NCI-H460 (cell line): ENCODE measurements around the gene VSTM2L. TPM values are rescaled to one million over a fixed set of nuclear protein-coding genes. Genes with fewer than 3 reads are reported as not detected.
"Not testable (repeated sequence)": the region's sequence is repeated elsewhere in the genome, so short reads cannot be mapped to it uniquely, and the experiment has no call there.

ENCODE experiments used
- DNase-seq: peaks from one replicate; pipeline ENCODE4 v3.0.0-alpha.2; 2016; ENCODE audit warnings: low read depth; ENCODE audit errors: extremely low read depth
- total RNA-seq: library from RNA; depleted of rRNA; stranded (reverse); fragments of >200 nt; shearing (Covaris generic); gene quantifications from 2 replicates; pipeline ENCODE4 v1.2.3, GENCODE V29; 2014

VSTM2L gene
- total RNA-seq, 1 experiment from 2014 or later: not detected

DNA sequence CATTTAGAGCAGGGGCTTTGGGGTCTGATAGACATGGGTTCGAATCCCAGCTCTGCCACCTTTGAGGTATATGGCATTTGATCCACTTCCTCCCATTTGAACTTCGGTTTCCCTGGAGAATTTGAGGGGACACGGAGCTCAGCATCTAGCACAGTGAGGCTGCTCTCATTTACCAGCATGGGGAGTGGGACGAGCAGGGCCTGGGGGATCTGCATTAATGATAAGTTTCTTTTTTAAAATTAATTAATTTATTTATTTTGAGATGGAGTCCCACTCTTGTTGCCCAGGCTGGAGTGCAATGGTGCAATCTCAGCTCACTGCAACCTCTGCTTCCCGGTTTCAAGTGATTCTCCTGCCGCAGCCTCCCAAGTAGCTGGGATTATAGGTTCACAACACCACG lies 52.6 kb downstream of the VSTM2L start:
- no peak for DNase-seq

DNA sequence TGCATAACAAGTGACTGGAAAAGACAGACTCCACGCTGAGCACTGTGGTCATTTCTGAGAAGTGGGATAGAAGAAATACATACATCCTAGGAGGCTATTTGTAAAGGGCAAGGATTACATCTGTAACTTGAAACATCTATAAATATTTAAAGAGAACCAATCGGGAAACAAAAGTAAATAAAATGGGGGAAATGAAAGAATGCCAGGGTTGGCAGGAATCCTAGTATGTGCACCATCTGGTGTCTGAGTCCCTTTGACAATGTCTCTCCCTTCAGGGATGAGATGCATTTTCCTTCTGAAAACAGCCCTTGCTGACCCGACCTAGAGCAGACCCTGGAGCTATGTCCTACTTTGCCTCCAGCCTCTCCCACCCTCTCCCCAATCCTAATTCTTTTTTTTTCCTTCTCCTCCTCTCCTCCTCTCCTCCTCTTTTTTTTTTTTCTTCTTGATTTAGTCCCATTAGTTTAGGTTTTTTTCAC lies 53.2 kb downstream of the VSTM2L start:
- no peak for DNase-seq

DNA sequence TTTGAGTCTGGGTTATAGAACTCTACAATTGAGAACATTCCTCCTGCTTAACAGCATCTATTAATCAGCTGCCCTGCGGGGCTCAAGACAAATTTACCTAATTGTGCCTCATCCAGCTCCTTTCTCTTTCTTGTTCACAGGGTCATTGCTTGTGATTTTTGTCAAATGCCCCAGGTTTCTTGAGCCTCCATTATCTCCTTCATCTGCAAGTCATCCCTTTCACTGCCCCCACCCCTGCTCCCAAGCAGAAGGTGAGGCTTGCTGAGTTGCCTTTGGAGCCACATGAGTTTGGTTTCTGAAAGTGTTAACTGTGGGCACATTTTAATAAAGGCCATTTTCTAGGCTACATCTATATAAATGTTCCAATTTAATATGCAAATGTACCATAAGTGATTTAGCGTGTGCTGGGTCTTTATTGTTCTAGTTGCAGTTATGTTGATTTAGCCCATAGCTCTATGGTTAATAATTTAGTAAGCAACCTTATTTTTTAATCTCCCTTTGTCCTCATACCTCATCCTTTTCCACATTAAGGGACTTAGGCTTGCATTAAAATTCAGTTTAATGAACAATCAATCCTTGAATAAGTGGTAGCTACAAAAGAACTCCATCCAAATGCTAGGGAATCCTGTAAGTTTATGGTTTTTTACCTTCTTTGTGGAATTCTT lies 56.1 kb downstream of the VSTM2L start:
- no peak for DNase-seq

DNA sequence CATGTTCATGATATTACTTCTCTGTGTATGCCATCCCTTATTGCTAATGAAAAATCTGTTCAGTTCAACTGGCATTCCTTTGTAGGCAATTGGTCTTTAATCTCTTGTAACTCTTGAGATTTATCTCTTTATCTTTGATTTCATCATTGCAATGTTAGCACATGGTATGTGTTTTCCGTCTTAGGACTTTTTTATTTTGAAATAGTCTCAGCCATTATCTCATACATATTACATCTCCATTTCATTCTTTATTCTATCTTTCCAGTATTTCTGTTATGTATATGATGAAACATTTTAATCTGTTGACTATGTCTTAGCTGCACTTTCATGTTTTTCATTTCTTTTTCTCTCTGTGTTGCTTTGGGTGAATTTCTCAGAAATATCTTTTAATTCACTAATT lies 58.1 kb downstream of the VSTM2L start:
- DNase-seq: no peak

DNA sequence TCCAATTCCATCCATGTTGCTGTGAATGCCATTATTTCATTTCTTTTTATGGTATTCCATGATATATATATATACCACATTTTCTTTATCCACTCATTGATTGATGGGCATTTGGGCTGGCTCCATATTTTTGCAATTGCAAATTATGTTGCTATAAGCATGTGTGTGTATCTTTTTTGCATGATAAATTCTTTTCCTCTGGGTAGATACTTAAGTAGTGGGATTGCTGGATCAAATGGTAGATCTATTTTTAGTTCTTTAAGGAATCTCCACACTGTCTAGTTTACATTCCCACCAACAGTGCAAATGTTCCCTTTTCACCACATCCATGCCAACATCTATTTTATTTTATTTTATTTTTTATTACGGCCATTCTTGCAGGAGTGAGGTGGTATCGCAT lies 60.6 kb downstream of the VSTM2L start:
- DNase-seq: not testable (repeated sequence)

DNA sequence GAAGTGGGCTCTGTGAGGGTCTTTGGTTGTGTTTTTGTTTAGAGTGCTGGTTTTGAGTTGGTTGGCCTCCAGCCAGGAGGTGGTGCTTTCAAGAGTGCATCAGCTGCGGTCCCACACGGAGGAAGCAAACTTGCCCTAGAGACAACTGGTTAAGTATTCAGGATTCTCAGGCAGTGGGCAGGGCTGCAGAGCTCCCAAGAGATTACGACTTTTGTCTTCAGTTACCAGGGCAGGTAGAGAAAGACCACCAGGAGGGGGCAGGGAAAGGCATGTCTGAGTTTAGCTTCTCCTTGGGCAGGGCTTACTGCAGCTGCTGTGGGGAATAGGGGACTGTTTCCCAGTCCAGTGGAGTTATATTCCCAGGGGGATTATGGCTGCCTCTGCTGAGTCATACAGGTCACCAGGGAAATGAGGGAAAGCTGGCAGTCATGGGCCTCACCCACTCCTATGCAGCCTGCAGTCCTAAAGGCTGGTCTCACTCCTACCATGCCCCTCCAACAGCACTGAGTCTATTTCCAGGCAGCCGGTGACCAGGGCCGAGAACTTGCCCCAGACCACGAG lies 66.0 kb downstream of the VSTM2L start:
- peak; percentile 15 for DNase-seq

DNA sequence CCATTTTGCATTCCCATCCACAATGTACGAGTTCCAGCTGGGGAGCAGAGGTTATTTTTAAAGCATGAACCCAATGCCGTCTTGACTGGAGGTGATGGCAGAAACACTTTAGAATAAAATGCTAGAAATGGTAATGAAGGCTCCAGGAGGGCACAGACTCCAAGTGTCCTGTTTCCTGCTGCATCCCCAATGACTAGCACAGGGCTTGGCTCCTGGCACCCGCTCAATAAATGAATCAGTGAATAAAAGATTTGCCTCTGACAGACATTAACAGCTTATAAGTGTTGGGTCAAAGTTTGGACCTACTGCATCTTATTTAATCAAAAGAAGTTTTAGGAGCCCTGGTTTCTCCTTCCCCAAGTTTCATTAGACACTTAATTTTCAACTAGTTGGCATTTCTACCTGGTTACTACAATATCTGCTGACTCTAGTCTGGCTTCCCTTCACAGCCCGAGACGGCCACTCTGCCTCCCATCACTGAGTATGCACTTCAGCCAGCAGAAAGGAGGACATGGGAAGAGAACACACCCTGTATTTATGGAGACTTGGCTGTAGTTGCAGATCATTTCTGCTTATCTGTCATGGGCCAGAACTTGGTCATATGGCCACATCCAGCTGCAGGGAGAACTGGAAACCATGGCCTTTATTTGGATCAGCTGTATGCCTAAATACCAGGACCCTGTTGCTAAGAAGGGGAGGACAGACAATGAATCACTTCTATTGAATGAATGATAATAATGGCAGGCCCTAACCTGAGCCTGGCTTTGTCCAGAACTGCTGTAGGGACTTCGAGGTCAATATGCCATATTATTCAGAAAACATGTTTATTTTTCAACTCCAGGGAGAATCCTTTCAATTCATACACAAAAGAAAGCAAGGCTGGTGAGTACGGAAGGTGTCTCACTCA lies 67.3 kb downstream of the VSTM2L start:
- DNase-seq: no peak

DNA sequence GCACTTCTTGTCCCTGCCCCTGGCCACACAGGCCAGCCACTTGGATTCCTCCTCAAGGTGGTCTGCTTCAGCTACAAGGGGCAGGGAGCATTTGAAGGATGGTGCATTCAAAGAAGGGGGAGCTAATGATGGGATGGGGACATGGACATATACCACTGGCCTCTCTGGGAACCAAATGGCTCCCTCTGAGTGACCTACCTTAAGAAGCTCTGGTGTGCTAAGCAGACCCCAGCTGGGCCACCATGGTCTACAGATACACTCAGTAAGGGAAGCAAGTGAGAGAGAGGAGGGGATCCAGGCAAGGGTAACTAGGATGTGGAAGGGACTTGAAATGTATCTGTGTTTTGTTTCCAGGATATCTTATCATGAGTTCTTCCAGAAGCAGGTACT lies 67.9 kb downstream of the VSTM2L start:
- no peak for DNase-seq

DNA sequence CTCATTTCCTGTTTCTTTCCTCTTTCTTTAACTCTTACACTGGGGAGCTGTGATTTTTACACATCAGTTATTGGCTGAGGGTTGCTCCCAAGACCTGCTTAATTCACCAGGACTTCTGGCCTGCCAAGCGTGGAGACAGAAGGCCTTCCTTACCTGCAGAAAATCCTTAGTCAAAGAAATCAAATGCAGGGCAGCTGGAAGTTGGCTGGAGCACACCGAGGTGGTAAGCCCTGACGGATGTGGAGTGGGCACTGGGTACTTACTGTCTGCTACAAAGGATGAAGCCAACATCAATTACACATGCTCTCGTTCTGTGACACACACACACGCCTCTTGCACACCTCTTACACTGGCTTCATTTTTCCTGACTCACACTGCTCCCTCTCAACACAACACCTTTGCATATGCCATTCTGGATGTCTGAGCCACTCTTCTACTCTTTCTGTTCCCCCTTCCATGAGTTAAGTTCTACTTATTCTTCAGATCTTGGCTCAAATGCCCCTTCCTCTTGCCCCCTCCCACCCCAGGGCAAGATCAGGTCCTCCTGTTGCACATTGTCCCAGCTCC lies 68.7 kb downstream of the VSTM2L start:
- DNase-seq: no peak

DNA sequence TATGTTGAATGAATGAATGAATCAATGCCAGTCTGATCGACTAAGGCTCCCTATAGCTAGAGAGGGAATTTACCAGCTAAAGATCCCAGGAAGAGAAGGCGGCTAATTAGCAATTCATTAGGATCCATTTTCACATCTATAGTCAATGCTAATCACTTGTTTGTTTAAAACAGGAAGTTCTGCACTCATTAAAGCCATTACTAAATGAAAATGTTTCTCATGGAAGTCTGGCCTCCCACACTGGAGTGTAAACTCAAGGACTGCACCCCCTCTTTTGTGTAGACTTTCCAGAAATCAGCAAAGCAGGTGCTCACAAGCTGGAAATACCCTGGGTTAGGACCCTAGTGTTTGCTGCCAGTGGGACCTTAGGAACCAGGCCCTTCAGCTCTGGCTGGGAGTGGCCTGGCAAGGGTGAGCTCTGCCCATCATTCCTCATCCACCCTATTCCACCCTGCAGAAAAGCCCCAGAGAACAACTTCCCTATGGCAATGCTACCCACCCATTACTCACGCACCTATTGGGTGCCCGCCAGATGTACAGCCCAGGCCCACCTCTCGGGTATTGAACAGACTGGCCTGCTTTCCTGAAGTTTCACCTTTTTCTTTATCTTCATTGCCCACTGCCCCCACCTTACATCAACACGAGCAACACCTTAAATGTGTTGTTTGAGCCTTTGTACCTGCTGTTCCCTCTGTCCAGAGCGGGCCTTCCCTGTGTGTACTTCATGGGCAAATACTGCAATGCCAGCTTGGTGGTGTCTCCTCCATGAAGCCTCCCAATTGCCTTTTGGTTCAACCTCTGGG lies 69.5 kb downstream of the VSTM2L start:
- DNase-seq: no peak

DNA sequence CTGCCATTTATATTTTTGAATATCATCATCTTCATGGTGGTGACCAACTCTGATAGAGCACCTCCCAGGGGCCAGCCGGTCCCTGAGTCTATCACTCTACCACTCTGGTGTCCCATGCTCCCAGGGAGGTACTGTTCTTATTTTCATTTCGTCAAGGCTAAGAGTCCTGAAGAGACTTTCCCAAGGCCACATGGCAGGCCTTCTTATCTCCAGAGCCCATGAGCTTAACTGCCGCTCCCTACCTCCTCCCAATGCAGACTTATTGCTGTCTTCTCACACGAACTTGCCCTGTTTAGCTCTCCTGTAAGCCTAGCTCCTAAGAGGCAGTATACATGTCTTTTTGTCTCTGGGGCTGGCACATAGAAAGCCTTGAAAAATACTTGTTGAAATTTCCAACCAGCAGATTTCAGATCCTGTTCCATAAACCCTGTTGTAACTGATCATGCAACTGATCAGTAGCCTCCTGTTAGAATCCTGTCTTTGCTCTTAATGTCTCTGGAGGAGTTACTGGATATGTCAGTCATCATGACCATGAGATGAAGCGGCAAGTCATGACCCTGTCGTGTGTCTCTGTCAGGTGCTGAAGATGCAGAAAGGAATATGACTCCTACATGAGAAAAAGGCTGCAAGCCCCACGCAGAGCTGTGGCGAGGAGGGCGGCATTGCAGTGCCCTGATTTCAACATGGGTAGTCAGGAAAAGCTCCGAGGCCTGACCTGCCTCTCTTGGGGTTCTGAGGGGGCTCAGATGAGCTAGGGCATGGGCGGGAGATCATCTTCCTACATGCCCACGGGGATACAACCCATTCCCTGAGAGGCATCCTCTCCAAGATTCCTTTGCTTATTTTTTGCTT lies 70.4 kb downstream of the VSTM2L start:
- no peak for DNase-seq

DNA sequence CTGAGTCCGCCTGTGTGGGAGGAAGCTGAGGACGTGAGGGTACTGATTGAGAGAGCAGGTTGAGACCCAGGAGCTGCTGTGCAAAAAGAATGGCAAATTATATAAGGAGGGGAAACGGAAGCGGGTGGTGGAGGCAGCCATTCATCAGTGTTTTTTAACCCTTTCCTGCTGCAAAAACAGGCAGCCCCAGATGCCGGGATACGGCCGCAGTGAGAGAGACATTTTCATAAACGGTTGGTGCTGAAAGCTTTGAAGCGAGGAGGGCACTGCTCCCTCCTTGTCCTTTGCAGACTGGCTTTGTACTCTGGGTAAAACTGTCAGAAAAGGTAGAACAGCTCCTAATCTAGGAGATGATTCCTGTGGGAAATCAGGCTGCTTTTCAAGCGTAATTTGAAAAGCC lies 74.0 kb downstream of the VSTM2L start:
- no peak for DNase-seq

DNA sequence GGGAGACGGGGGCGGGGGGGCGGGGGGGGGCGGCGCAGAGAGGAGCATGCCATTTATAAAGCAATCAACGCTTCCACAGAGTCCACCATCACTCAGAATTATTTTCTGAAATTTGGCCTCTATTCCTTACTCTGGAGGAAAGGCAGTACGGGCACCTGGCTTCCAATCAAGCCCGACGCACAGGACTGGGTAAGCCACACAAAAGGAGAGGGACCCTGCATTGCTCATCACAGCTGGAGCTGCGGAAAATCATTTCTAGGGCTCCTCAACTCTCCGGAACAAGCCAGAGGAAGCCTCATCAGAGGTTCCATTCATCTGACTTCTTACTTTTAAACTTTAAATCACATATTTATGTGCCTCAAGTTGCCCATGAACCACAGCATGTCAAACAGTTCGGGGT lies 74.4 kb downstream of the VSTM2L start:
- no peak for DNase-seq

DNA sequence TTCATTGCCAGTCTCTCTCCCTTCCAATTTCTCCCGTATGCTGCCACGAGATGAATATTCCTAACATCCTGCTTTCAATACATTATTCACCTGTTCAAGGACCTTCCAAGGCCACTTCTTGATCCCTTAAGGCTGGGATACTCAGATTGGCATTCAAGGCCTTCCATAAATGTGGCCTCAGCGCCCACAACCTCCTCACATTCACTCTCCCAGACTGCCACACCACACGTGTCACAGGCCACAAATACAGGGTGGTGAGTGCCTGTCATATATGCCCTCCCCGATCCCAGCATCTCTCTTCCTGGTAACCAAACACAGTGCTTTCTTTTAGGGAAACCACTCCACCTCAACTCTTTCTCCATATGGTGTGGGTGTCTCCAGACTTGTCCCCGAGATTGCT lies 74.9 kb downstream of the VSTM2L start:
- DNase-seq: no peak

DNA sequence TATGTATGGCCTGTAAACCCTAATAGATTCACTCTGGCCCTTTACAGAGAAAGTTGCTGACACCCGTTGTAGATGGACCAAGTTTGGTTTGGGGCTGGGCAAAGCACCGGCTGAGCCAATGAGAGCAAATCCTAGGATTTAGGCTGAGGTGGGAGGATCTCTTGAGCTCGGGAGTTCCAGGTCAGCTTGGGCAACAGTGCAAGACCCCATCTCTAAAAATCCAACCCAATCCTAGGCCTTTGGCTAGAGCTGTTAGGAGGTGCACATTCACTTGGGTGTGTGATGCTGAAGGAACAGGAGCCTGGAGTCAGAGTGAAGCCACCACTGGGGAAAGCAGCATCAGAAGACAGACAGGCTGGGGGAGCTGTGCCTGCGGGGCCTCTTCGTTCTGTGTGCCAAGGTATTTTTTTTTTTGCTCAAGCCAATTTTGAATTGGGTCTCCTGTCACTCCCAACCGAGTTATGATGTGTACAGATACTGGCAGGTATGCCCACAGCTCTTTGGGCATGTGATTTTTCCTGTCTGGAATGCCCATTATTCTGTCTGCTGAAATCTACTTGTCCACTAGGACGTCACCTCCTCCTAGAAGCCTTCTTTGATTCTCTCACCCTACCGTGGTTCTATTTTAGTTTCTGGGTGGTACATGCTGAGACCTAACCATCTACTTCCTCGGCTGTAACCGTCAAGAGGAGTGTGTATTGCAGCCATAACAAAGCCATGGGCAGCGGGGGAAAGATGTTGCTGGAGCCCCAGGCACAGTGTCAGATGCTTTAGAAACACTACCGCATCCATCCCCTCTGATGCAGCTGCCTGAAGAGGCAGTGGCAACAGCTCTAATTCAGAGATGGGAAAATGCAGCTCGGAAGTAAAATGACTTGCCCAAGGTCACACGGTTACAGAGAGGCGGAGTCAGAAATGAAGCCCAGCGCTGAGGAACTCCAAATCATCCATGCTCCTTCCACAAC lies 76.4 kb downstream of the VSTM2L start:
- no peak for DNase-seq

DNA sequence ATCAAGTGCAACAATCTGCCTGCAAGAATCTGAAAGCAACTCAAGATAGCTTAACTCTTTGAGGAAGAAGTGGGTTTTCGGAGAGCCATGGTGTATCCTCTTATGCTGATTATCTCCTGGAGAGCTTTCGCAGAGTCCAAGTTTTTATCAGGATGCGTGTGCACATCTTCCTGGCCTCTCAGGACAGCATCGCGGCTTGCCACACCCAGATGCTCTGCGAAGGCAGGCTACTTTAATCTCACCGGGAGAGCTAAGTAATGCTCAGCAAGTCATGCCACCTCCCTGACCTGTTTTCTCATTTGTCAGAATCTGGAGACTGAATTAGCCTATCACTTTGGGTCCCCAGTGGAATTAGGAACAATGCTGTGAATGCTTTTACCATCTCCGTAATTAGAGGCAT lies 77.5 kb downstream of the VSTM2L start:
- DNase-seq: no peak

DNA sequence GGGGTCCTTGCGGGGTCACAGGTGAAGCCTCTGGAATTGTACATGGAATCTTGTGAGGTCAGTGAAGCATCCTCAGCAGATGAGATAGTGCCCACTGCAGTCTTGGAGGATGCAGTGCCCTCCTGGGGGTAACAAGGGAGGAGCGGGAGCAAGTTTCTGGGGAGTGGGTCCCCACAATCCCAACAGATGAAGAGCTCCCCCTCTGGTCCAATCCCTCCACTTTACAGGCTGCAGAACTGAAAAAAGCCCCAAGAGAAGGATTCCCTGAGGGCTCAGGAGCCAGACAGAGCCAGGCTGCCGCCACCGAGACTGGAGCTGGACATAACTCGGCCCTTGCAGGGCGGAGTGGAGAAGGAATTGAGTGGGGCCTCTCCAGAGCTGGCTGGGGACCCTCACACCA lies 77.9 kb downstream of the VSTM2L start:
- no peak for DNase-seq

DNA sequence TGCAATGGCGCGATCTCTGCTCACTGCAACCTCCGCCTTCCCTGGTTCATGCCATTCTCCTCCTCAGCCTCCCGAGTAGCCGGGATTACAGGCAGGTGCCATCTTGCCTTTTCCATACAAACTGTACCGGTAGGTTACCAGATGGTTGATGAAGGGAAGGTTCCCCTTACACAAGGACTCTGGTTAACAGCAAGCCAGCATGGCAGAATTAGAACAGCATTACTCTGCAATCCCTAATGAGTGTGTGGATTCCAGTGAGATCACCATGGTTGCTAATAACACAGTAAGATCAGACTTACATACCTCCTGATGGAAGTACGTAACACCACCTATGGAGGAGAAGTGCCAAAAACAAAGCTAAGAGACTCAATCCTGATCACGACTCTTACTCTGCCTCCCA lies 78.6 kb downstream of the VSTM2L start:
- DNase-seq: no peak

DNA sequence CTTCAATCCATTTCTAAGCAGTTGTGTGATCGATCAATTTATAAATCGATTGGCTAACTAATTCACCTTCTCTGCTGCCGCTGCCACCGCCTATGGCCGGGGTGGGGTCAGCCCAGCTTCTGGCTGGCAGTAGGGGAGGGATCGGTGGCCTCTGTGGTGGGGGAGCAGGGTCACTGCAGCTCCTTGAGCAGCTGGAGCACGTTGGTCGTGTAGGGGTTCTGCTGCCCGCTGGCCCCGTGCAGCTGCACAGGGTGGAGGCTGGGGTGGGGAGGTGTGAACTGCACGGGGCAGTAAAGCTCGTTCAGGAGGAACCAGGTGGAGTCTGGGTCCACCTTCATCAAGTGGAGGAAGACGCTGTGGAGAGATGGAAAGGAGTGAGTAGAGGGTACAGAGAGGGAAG lies 80.4 kb downstream of the VSTM2L start:
- DNase-seq: no peak
